Right hindlimb (tissue), 1 donor: ENCODE results near the gene ZNF784.
"Not testable (repeated sequence)": the region's sequence is repeated elsewhere in the genome, so short reads cannot be mapped to it uniquely, and the experiment has no call there.

Experiments used
- DNase-seq: peaks from one replicate; pipeline ENCODE4 v3.0.0-alpha.2; 2018

The ZNF784 gene

GRCh38 chr19:55599842-55600661, 24.3 kb downstream of the ZNF784 start, which contains the start of gene ZNF524:
ZNF524 (plus strand) TSS chr19:55600288; CDS start chr19:55602113, 1,825 bp downstream.
- peak; percentile 94 for DNase-seq

- DNase-seq, result peak; percentile 100
Measured at GRCh38 chr19:55599468-55599841, 24.9 kb downstream of the ZNF784 start, which contains the start of gene FIZ1. FIZ1 (minus strand) TSS chr19:55599517; CDS start chr19:55597865, 1,652 bp downstream.

GRCh38 chr19:55598719-55599467, 25.5 kb downstream of the ZNF784 start:
- peak; percentile 95 for DNase-seq

GRCh38 chr19:55598034-55598433, 26.3 kb downstream of the ZNF784 start:
- DNase-seq, result no peak

- no peak for DNase-seq
Measured at GRCh38 chr19:55597501-55597921, 26.9 kb downstream of the ZNF784 start.

- no peak for DNase-seq
Measured at GRCh38 chr19:55596304-55596703, 28.1 kb downstream of the ZNF784 start.

GRCh38 chr19:55594996-55595545, 29.3 kb downstream of the ZNF784 start:
- no peak for DNase-seq

GRCh38 chr19:55593096-55593772, 31.1 kb downstream of the ZNF784 start:
- DNase-seq, result peak; percentile 14

GRCh38 chr19:55592391-55593090, 31.8 kb downstream of the ZNF784 start:
- no peak for DNase-seq

GRCh38 chr19:55591555-55591954, 32.8 kb downstream of the ZNF784 start:
- DNase-seq, result peak; percentile 8

- DNase-seq, result peak; percentile 20
Measured at GRCh38 chr19:55590617-55591016, 33.7 kb downstream of the ZNF784 start.

GRCh38 chr19:55590109-55590508, 34.3 kb downstream of the ZNF784 start:
- peak; percentile 9 for DNase-seq

GRCh38 chr19:55588738-55589137, 35.6 kb downstream of the ZNF784 start:
- DNase-seq, result no peak

- DNase-seq, result peak; percentile 95
Measured at GRCh38 chr19:55586976-55587668, 37.2 kb downstream of the ZNF784 start.

- peak; percentile 94 for DNase-seq
Measured at GRCh38 chr19:55585658-55586339, 38.6 kb downstream of the ZNF784 start.

GRCh38 chr19:55584871-55585270, 39.5 kb downstream of the ZNF784 start:
- DNase-seq, result no peak

GRCh38 chr19:55583897-55584296, 40.5 kb downstream of the ZNF784 start:
- not testable (repeated sequence) for DNase-seq

GRCh38 chr19:55582284-55582683, 42.1 kb downstream of the ZNF784 start:
- DNase-seq, result not testable (repeated sequence)

- no peak for DNase-seq
Measured at GRCh38 chr19:55581823-55582223, 42.5 kb downstream of the ZNF784 start.

- DNase-seq, result peak; percentile 12
Measured at GRCh38 chr19:55581145-55581822, 43.1 kb downstream of the ZNF784 start.
